HUES6 (cell line): ENCODE results near the gene MCTP1.

Experiments
- H3K27ac ChIP-seq: 2 replicates; pipeline ENCODE4 v1.7.0; 2013; ENCODE audit warnings: low read depth, mild to moderate bottlenecking, low read length, inconsistent platforms
- H3K27me3 ChIP-seq: 2 replicates; pipeline ENCODE4 v1.6.1; 2013; ENCODE audit warnings: low read length; ENCODE audit not compliant: control insufficient read depth, insufficient read depth
- H3K36me3 ChIP-seq: 2 replicates; pipeline ENCODE4 v1.6.1; 2013; ENCODE audit warnings: low read length; ENCODE audit not compliant: control insufficient read depth, insufficient read depth
- H3K4me1 ChIP-seq: 2 replicates; pipeline ENCODE4 v1.6.1; 2013; ENCODE audit warnings: low read length; ENCODE audit not compliant: control insufficient read depth, insufficient read depth
- H3K4me3 ChIP-seq: 2 replicates; pipeline ENCODE4 v1.5.1; 2013; ENCODE audit warnings: low read depth, low read length
- H3K9ac ChIP-seq: one replicate; pipeline ENCODE4 v1.6.1; 2013; ENCODE audit warnings: mild to moderate bottlenecking, low read length
- H3K9me3 ChIP-seq: 2 replicates; pipeline ENCODE4 v1.6.1; 2013; ENCODE audit warnings: low read depth, low read length; ENCODE audit not compliant: control insufficient read depth, insufficient read depth

The MCTP1 gene

GRCh38 chr5:94884311-94884710 lies 400.6 kb downstream of the MCTP1 start:
- H3K27me3 ChIP-seq: no peaks in the 10 kb centered on the region
- H3K27ac ChIP-seq: no peak overlapping the region
- H3K36me3 ChIP-seq: no peaks in the 10 kb centered on the region
- H3K9ac ChIP-seq: no peak overlapping the region
- H3K4me1 ChIP-seq: peaks cover 4% of the 10 kb centered on the region; the same call in 1 of the 2 replicates
- H3K4me3 ChIP-seq: no peak overlapping the region
- H3K9me3 ChIP-seq: no peaks in the 10 kb centered on the region

- Histone ChIP-seq H3K9me3 (no peaks in the 10 kb centered on the region), H3K27me3 (no peaks in the 10 kb centered on the region), H3K27ac (no peak overlapping the region), H3K9ac (no peak overlapping the region), H3K36me3 (no peaks in the 10 kb centered on the region), H3K4me1 (peaks cover 2% of the 10 kb centered on the region), H3K4me3 (no peak overlapping the region)
These were observed 412.4 kb downstream of the MCTP1 start for GRCh38 chr5:94872526-94872925.

DNA sequence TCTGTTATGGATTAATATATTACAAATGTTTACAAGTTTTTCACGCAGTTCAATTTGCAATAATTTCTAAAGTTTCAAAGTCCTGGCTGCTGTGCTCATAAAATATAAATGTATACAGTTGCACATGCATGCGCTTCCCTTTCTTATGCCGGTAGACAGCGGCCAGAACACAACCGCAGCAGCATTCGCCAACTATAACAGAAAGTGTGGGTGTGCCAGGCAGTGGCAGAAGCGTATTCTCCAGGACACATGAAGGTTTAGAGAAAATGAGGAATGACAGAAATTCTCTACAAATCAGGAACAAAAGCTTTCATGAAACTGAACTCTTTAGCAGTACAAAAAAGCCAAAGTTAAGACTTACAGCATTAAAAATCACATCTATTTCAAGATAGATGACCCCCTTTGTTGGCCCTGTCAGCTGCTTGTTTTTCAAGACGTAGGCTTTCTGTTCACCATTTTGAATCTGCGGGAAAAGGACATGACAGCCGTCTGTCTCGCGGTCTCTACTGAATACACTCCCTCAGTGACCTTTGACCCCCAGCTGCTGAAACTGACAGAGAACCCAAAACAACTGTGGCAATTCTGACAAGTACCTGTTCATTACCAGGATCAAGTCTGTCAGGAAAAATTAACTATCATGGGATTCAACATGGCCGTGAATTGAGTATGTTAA lies 414.2 kb downstream of the MCTP1 start:
- Histone ChIP-seq H3K9me3 (no peaks in the 10 kb centered on the region), H3K4me3 (no peak overlapping the region), H3K27ac (0 out of 2 replicates have a peak overlapping the region, but pooled peaks have one; percentile 2), H3K4me1 (peaks cover 8% of the 10 kb centered on the region), H3K27me3 (no peaks in the 10 kb centered on the region), H3K36me3 (no peaks in the 10 kb centered on the region), H3K9ac (no peak overlapping the region)

DNA sequence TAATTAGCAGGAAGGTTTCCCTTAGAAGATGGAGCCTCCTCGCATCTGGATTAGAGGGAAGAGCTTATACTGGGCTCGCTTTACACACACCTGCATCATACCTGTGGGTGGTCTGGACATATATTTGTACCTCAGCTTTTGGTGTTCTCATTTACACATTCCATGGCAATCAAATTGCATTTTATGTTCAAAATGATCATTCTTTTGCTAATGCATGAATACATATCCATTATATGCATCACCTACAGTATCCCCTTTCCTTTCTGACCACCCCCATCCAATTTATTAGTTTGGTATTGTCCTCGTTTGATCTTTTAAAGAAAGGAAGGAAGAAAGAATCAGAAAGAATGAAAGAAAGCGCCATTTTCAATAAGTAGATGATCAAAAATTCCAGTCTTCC lies 415.0 kb downstream of the MCTP1 start:
- Histone ChIP-seq H3K27ac (no peak overlapping the region), H3K36me3 (no peaks in the 10 kb centered on the region), H3K9ac (no peak overlapping the region), H3K27me3 (no peaks in the 10 kb centered on the region), H3K4me3 (no peak overlapping the region), H3K4me1 (peaks cover 8% of the 10 kb centered on the region), H3K9me3 (no peaks in the 10 kb centered on the region)

GRCh38 chr5:94863951-94864350 lies 420.9 kb downstream of the MCTP1 start:
- H3K9ac ChIP-seq: no peak overlapping the region
- H3K27me3 ChIP-seq: no peaks in the 10 kb centered on the region
- H3K4me1 ChIP-seq: peaks cover 21% of the 10 kb centered on the region; the same call in 1 of the 2 replicates
- H3K36me3 ChIP-seq: no peaks in the 10 kb centered on the region
- H3K27ac ChIP-seq: no peak overlapping the region
- no peak overlapping the region for H3K4me3 ChIP-seq
- H3K9me3 ChIP-seq: no peaks in the 10 kb centered on the region

DNA sequence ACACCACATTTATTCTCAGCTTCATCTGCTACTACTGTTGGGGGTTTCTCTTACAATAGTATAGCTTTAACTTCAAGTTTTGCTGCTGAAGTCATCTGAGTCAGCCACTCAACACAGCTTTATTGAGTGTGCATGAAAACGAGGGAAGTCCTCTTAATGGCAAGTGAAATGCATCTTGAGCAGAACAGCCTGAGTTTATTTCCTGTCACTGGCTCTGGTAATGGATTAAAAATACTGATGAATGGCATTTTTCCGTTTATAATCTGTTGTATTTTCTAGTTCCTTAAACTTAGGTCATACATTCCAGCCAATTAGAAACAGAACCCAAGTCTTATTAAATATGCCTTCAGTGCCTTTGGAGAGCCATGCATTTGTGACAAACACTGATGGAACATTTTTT lies 427.8 kb downstream of the MCTP1 start:
- Histone ChIP-seq H3K9ac (no peak overlapping the region), H3K27ac (no peak overlapping the region), H3K4me1 (peaks cover 15% of the 10 kb centered on the region), H3K4me3 (no peak overlapping the region), H3K9me3 (no peaks in the 10 kb centered on the region), H3K36me3 (no peaks in the 10 kb centered on the region), H3K27me3 (no peaks in the 10 kb centered on the region)

- no peaks in the 10 kb centered on the region for H3K27me3 ChIP-seq
- peaks cover 15% of the 10 kb centered on the region for H3K4me1 ChIP-seq
- H3K36me3 ChIP-seq: no peaks in the 10 kb centered on the region
- H3K27ac ChIP-seq: no peak overlapping the region
- H3K4me3 ChIP-seq: no peak overlapping the region
- H3K9me3 ChIP-seq: no peaks in the 10 kb centered on the region
- H3K9ac ChIP-seq: no peak overlapping the region
These were observed 428.6 kb downstream of the MCTP1 start for GRCh38 chr5:94856257-94856800.

- peaks cover 15% of the 10 kb centered on the region for H3K4me1 ChIP-seq
- H3K36me3 ChIP-seq: no peaks in the 10 kb centered on the region
- H3K27me3 ChIP-seq: no peaks in the 10 kb centered on the region
- H3K9ac ChIP-seq: no peak overlapping the region
- no peak overlapping the region for H3K27ac ChIP-seq
- no peaks in the 10 kb centered on the region for H3K9me3 ChIP-seq
- no peak overlapping the region for H3K4me3 ChIP-seq
These were observed 429.4 kb downstream of the MCTP1 start for GRCh38 chr5:94855543-94855942.

DNA sequence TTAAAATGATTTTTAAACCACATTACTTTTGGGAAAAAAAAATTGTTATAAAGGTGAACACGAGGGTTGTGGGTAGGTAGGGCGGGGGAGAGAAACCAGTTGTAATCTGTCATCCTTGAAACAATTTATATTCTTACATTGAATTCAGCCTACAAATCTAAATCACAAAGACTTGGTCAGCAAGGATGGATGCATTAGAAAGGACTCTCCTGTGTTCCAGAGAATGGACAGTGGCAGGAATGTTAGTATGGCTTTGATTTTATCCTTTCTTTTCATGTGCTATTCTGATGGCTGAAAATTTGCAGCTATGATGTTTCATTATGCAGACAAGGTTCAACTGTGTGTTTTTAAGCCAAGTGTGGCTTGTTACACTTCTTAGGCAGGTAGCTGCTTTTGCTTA lies 431.8 kb downstream of the MCTP1 start:
- no peaks in the 10 kb centered on the region for H3K9me3 ChIP-seq
- H3K27me3 ChIP-seq: no peaks in the 10 kb centered on the region
- H3K36me3 ChIP-seq: no peaks in the 10 kb centered on the region
- peaks cover 25% of the 10 kb centered on the region for H3K4me1 ChIP-seq
- H3K27ac ChIP-seq: peak overlapping the region; percentile 16
- peak overlapping the region; percentile 32; the same call in 1 of the 2 replicates for H3K4me3 ChIP-seq
- H3K9ac ChIP-seq: no peak overlapping the region

GRCh38 chr5:94850960-94851359 lies 433.9 kb downstream of the MCTP1 start:
- H3K4me1 ChIP-seq: peaks cover 25% of the 10 kb centered on the region
- H3K9ac ChIP-seq: no peak overlapping the region
- H3K27me3 ChIP-seq: no peaks in the 10 kb centered on the region
- H3K4me3 ChIP-seq: no peak overlapping the region
- no peaks in the 10 kb centered on the region for H3K9me3 ChIP-seq
- no peak overlapping the region for H3K27ac ChIP-seq
- no peaks in the 10 kb centered on the region for H3K36me3 ChIP-seq

GRCh38 chr5:94849821-94850736 lies 434.8 kb downstream of the MCTP1 start:
- no peak overlapping the region; the same call in 1 of the 2 replicates for H3K4me3 ChIP-seq
- no peaks in the 10 kb centered on the region for H3K27me3 ChIP-seq
- peak overlapping the region; percentile 32; the same call in 1 of the 2 replicates for H3K27ac ChIP-seq
- peaks cover 25% of the 10 kb centered on the region for H3K4me1 ChIP-seq
- no peaks in the 10 kb centered on the region for H3K36me3 ChIP-seq
- H3K9me3 ChIP-seq: no peaks in the 10 kb centered on the region
- H3K9ac ChIP-seq: no peak overlapping the region
